Measurements from ENCODE around the gene CNTN2. TPM values are rescaled to one million over a fixed set of nuclear protein-coding genes. Genes with fewer than 3 reads are reported as not detected.
A peak's percentile ranks its signal among the peaks of the same experiment; 100 is the strongest.

Gene CNTN2
- total and polyA plus RNA-seq, 2 experiments from 2014 or later: 1.3 to 2.2 TPM

DNA sequence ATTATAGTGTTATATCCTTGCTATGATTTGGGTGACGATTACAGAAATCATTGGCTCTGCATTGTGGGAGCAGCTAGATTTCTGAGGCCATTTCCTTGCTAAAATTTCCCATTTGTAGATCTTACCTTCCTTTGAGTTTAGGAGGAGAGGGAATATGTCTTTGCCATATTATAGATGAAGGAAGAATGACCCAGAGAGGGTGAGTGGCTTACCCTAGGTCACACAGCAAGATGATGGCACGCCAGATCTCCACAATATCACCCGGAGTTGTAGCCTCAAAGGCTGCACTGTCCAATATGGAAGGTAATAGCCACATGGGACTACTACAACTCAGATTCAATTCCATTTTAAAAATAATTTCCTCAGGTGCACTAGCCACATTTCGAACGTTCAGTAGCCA lies 10.3 kb downstream of the CNTN2 start (continued):
- TF ChIP-seq STAT1 (IDR thresholded peaks at IDR 0.05; ENCODE audit: unreplicated experiment) (no peak), ZNF114 (CRISPR knock-in tag; IDR thresholded peaks at IDR 0.05) (no peak), CTCF (conservative IDR thresholded peaks at IDR 0.05; ENCODE audit: low read depth in 2 of 2) (no peak), EZH2phosphoT487 (IDR thresholded peaks at IDR 0.05; ENCODE audit: unreplicated experiment) (no peak)

DNA sequence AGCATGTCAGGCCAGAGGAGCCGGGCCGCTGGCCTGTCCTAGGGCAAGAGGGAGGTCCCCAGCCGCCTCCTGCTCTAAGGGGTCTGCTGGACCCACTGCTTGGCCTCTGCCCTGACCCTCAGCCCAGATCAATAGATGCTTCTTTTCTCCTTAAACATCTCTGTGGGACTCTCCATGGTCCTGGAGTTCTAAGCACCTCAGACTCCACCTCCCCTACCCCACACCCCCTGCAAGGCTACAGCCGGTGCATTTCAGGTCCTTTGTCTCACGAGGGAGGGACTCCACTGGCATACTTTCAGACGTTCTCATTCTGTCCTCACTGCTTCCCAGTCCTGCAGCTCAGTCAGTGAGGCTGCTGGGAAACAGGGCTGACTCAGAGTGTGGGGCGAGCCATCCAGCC lies 11.0 kb downstream of the CNTN2 start:
- Histone ChIP-seq H3K27ac (ENCODE audit: low read depth) (no peak overlapping the region), H3K4me1 (ENCODE audit: insufficient read depth) (no peaks in the 10 kb centered on the region), H2AFZ (no peak overlapping the region), H3F3A (replicated peaks; ENCODE audit: low read depth) (no peaks in the 10 kb centered on the region), H3K79me2 (replicated peaks; ENCODE audit: insufficient read depth) (no peaks in the 10 kb centered on the region), H3K36me3 (ENCODE audit: insufficient read depth) (no peaks in the 10 kb centered on the region), H3K4me3 (no peak overlapping the region), H3K4me2 (no peak overlapping the region), H4K20me1 (replicated peaks; ENCODE audit: insufficient read depth) (no peaks in the 10 kb centered on the region), H3K9me2 (ENCODE audit: insufficient read depth) (no peaks in the 10 kb centered on the region), H3K27me3 (ENCODE audit: insufficient read depth) (no peaks in the 10 kb centered on the region)
- Mint-ChIP-seq H3K27ac (no peak overlapping the region; the same call in 1 of the 2 replicates), H3K36me3 (ENCODE audit: low read depth) (no peaks in the 10 kb centered on the region), H3K4me1 (peaks cover 12% of the 10 kb centered on the region; the same call in 2 of the 3 replicates), H3K9me3 (no peaks in the 10 kb centered on the region), H3K4me3 (no peak overlapping the region), H3K27me3 (ENCODE audit: insufficient read depth, low read depth, poor library complexity) (peaks cover 8% of the 10 kb centered on the region)
- TF ChIP-seq JUNB (IDR thresholded peaks at IDR 0.05; ENCODE audit: unreplicated experiment) (no peak), STAT1 (IDR thresholded peaks at IDR 0.05; ENCODE audit: unreplicated experiment) (no peak), POLR2AphosphoS5 (IDR thresholded peaks at IDR 0.05; ENCODE audit: low read depth) (no peak), CTCF (conservative IDR thresholded peaks at IDR 0.05; ENCODE audit: low read depth in 2 of 2) (no peak), ZNF114 (CRISPR knock-in tag; IDR thresholded peaks at IDR 0.05) (no peak), EZH2 (IDR thresholded peaks at IDR 0.05; ENCODE audit: low read depth, unreplicated experiment) (no peak), EZH2phosphoT487 (IDR thresholded peaks at IDR 0.05; ENCODE audit: unreplicated experiment) (no peak), ZNF331 (CRISPR knock-in tag; IDR thresholded peaks at IDR 0.05; ENCODE audit: low read depth) (no peak)
- TF ChIP-seq, protein P1, sequence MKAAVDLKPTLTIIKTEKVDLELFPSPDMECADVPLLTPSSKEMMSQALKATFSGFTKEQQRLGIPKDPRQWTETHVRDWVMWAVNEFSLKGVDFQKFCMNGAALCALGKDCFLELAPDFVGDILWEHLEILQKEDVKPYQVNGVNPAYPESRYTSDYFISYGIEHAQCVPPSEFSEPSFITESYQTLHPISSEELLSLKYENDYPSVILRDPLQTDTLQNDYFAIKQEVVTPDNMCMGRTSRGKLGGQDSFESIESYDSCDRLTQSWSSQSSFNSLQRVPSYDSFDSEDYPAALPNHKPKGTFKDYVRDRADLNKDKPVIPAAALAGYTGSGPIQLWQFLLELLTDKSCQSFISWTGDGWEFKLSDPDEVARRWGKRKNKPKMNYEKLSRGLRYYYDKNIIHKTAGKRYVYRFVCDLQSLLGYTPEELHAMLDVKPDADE (IDR thresholded peaks at IDR 0.05): no peak
- ATAC-seq (peak; percentile 35), DNase-seq (ENCODE audit: low spot score) (no peak)

All from GM23338 (cell line).